ENCODE results near the gene FGFR3.

FGFR3 gene

DNA sequence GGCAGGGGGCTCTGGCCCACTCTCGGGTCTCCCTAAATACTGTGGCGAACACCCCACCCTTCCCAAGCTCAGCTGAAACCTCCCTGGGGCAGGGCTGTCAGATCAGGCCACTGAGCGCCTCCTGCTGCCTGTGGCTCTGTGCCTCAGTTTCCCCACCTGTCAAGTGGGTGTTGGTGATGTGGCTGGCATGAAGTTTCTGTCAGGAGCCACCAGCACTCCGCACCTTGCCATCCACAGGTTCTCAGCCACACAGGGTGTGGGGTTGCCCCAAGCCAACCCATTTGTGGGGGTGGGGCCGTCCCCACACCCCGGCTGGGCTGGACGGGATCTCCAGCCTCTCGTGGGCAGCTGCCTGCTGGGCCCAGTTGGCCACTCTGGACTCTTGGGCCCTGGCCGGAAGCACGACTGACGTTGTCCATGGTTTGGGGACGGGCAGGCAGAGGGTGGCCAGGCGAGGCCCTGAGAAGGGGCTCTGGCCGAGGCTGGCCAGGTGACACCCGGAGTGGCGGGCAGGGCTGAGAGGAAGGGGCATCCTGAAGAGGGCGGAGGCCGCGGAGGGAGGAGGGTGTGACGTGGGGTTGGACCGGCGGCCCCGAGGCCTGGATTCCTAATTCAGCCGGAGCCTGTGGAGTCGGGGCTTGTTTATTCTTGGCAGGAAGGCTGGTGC lies 5.5 kb upstream of the FGFR3 start:
- TF ChIP-seq, protein P1, sequence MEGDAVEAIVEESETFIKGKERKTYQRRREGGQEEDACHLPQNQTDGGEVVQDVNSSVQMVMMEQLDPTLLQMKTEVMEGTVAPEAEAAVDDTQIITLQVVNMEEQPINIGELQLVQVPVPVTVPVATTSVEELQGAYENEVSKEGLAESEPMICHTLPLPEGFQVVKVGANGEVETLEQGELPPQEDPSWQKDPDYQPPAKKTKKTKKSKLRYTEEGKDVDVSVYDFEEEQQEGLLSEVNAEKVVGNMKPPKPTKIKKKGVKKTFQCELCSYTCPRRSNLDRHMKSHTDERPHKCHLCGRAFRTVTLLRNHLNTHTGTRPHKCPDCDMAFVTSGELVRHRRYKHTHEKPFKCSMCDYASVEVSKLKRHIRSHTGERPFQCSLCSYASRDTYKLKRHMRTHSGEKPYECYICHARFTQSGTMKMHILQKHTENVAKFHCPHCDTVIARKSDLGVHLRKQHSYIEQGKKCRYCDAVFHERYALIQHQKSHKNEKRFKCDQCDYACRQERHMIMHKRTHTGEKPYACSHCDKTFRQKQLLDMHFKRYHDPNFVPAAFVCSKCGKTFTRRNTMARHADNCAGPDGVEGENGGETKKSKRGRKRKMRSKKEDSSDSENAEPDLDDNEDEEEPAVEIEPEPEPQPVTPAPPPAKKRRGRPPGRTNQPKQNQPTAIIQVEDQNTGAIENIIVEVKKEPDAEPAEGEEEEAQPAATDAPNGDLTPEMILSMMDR (IDR thresholded peaks at IDR 0.05) = no peak
- no peak overlapping the region for H3K27ac ChIP-seq
- H3K4me3 ChIP-seq = no peak overlapping the region
- DNase-seq (ENCODE audit: low spot score) = no peak

DNA sequence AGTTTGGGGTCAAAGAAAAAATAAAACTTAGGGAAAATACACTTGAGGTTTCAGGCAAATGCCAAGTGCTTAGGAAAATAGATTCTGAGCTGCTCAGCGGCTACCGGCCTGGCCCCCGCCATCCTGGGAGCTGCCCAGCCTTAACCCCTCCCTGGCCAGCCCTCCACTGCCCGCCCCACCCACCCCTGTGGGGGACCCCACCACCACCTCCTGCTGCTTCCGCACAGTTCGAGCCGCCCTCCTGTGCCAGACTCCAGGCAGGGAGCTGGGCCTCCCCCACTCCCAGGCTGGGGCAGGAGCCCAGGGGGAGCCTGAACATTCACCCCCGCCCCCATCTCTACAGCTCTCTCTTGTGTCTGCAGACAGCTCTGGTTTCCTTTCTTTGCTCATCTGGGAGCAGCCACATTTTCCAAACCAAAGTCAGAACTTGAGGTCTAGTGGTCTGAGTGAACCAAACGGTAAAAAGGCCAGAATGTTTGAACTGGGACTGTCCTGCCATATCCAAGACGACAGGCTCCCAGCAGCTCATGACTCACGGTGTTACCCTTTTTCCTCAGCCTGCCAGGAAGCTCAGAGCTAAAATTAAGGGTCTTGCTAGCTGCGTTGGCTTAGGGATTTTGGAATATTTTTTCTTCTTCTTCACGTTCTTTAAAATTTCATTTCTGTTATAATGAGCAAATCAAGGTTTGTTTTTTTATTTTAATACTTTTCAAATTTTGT lies 4.7 kb upstream of the FGFR3 start:
- TF ChIP-seq, protein P1 (IDR thresholded peaks at IDR 0.05) = no peak
- no peak overlapping the region for H3K4me3 ChIP-seq
- H3K27ac ChIP-seq = no peak overlapping the region
- DNase-seq (ENCODE audit: low spot score) = no peak

DNA sequence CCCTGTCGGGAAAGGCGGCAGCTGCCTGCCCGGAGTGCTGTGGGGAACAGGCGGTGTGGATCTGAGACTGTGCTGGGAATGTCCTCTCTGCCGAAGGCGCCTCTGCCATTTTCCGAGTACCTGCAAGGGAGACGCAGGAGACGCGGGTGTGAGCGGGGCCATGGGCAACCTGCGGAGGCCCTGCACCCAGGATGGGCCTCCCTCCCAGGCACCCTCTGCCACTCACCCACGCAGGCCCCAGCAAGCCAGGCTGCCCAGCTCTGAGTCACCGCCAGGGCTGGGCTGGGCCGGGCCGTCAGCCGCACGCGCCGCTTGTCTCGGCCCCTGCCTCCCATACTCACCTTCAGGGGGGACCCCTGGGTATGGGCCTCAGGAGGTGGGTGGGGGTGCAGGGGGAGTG lies 3.5 kb upstream of the FGFR3 start:
- Histone ChIP-seq H3K4me3 (no peak overlapping the region), H3K27ac (no peak overlapping the region)
- no peak for DNase-seq (ENCODE audit: low spot score)
- TF ChIP-seq, protein P1 (IDR thresholded peaks at IDR 0.05) = no peak

DNA sequence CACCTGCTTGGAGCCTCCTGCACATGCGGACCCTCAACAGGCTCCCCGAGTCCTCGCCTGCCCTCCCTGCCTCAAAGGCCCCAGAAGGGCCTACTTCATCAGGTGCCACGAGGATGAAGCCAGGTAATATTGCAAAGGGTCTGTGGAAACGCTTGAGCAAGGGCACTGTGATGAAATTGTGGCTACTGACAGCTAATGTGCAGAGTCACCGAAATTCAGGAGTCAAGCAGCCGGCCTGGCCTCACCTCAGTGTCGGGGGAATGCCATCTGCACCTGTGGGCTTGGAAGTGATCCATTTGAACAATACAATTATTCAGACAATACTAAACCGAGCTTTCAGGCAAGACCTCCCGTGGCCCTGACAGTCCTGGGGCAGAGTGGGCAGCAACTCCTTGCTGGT lies 3.1 kb upstream of the FGFR3 start:
- no peak overlapping the region for H3K4me3 ChIP-seq
- H3K27ac ChIP-seq = no peak overlapping the region
- TF ChIP-seq, protein P1 (IDR thresholded peaks at IDR 0.05) = no peak
- no peak for DNase-seq (ENCODE audit: low spot score)

DNA sequence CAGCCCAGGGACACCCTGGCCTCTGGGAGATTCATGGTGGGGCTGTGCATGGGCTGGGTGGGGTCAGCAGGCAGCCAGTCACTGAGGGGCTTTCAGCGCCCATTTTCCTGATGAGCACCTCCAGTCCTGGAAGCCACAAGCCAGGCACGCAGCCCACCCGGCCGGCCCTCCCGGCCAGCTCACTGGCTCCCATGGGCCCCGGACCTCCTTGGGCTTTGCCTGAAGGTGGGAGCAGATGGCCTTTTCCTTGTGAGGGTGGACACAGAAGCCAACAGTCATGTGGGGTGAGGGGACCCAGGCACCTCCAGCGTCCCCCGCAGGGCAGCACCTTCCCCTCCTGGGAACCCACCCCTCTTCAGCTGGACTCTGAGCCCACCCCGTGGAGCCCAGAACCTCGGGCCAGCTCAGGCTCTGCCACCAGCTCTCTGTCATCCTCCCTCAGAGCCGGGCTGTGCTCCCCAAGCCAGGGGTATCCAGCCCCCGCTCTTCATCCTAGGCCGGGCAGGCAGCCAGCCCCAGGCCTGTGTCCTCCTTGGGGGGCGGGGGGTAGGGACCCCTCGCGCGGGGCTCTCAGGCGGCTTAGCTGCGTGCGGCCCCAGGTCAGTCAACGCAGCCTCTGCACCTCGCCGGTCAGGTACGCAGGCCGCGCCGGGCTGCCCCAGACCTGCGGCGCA lies 798 bp upstream of the FGFR3 start:
- H3K27ac ChIP-seq = no peak overlapping the region
- H3K4me3 ChIP-seq = peak overlapping the region; percentile 85
- TF ChIP-seq, protein P1 (IDR thresholded peaks at IDR 0.05) = no peak
- DNase-seq (ENCODE audit: low spot score) = no peak

DNA sequence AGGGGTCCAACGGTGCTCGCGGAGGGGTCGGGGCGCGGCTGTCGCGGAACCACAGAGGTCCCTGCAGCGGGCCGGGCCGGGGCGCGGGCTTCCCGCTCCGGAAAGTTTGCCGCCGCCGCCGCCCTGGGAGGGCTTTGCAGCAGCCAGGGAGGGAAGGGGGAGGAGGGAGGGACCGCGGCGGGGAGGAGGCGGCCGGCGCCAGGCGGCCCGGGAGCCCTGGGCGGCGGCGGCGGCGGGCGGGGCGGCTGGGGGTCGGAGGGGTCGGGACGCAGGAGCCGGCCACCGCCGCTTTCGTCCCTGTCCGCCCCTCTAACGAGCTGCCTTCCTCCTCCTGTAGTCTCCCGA lies 375 bp downstream of the FGFR3 start:
- DNase-seq (ENCODE audit: low spot score) = no peak
- Histone ChIP-seq H3K27ac (peak overlapping the region in 1 of 2 donors; percentile 56), H3K4me3 (peak overlapping the region; percentile 85)
- TF ChIP-seq, protein P1 (IDR thresholded peaks at IDR 0.05) = no peak

Data from coronary artery (tissue), 2 donors.